Left cardiac atrium (tissue), 4 donors: ENCODE data around the gene RALGDS. TPM values are rescaled to one million over a fixed set of nuclear protein-coding genes. Genes with fewer than 3 reads are reported as not detected.

Source experiments
- ATAC-seq, 2 donors: fragments of 200-7000 bp; cut with Tn5 transposase; one replicate each; pipeline ENCODE4 v1.9.1; 2020; ENCODE audit warnings: mild to moderate bottlenecking in 2 of 2, moderate library complexity in 2 of 2
- DNase-seq: peaks from one replicate; pipeline ENCODE4 v3.0.0-alpha.2; 2020
- intact Hi-C, 2 donors: fragments of 100-400 bp; cut with DNase I; formaldehyde crosslinking; loops; one replicate each; pipeline versions ENCODE4 v1.14.1 to v1.15.1; 2022 to 2023
- microRNA-seq, 2 donors: library from miRNA; unstranded; fragments of <30 nt; microRNA quantifications; one replicate each; pipeline ENCODE4 v1.2.0, GENCODE V29; 2020
- total RNA-seq, 2 donors: library from RNA; stranded (reverse); fragmentation: NEBNext Ultra II Directional; extraction: Animal tissue kit (Norgen Biotek cat#: 25700); gene quantifications; one replicate each; pipeline ENCODE4 v1.2.1, GENCODE V29; 2021
- donor health status: DM: no; HTN: yes; CAD: no.
- donor health status: DM: no; HTN: yes; CAD: no; lungs with severe emphysema.
- donor health status: DM: yes; HTN: yes; CAD: no.
- donor health status: Dilated cardiomyopathy.

The RALGDS gene
- total RNA-seq, 2 donors from 2014 or later, result 27.0 to 29.3 TPM

DNA sequence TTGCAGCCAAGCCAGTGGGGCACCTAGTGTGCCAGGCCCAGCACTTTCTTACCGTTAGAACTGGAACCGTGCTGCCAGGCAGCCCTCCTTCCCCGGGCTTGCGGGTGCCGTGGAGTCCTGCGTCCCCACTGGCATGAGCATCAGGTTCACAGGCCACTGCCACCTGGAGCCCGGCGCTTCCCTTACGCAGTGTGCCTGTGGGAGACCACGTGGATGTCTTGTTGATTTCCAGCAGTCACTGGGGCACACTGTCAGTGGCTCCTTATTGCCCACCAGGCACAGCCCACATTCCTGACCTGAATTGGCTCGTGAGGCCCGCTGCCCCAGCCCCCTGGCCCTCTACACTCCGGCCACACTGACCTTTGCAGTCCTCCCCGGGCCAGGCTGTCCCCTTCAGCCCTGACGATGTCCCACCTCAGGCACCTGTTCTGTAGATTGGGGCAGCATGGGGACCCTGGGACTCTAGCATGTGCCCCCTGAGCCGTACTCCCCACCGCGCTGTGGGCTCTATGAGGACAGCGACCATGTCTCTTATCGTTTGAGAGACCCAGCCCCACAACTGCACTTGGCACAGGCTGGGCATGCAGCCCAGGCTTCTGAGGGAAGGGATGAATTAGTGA is 69.6 kb downstream of the RALGDS start:
- intact Hi-C loops, result loop anchor here in 1 of 2 donors (5.0 kb wide), 1 partner anchor 96 kb away; no protein-coding TSS in a partner anchor
- ATAC-seq (no peak), DNase-seq (no peak)

DNA sequence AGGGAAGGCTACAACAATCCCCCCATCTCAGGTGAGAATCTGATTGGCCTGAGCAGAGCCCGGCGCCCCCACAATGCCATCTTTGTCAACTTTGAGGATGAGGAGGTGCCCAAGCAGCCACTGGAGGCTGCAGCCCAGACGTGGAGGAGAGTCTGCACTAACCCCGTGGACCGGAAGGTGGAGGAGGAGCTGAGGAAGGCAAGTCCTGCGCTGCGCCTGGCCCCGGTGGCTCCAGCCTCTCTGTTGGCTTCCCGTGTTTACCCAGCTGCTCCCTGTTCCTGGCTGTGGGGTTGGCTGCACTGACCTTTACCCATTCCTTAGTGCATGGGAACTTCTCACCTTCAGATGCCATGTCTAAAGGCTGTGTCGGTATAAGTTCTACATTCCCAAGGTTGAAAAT is 70.3 kb downstream of the RALGDS start:
- intact Hi-C loops, result loop anchor here in 1 of 2 donors (5.0 kb wide), 1 partner anchor 97 kb away; no protein-coding TSS in a partner anchor
- DNase-seq (no peak), ATAC-seq (no peak)

GRCh38 chr9:133050142-133050541 is 70.9 kb downstream of the RALGDS start:
- intact Hi-C loops, result loop anchor here in 1 of 2 donors (5.0 kb wide), 1 partner anchor 97 kb away; no protein-coding TSS in a partner anchor
- DNase-seq (no peak), ATAC-seq (no peak)

GRCh38 chr9:133049043-133049442 is 72.0 kb downstream of the RALGDS start:
- ATAC-seq, result no peak
- intact Hi-C loops, result loop anchor here in 1 of 2 donors (10.0 kb wide), 1 partner anchor 96 kb away; no protein-coding TSS in a partner anchor
- DNase-seq, result no peak

- intact Hi-C loops, result loop anchor here in 1 of 2 donors (10.0 kb wide), 1 partner anchor 96 kb away; no protein-coding TSS in a partner anchor
- ATAC-seq, result peak in 1 of 2 donors; percentile 14
- no peak for DNase-seq
Measured at GRCh38 chr9:133048595-133048994, 72.4 kb downstream of the RALGDS start.

Small RNA genes lying within 50 kb of the gene (microRNA-seq; reads per million reads assigned to microRNA genes)
- 0.20 to 1.4 reads per million in 2 donors for gene MIR6877

Other genes starting within 250 kb of the RALGDS start
- gene AK8, start 243.0 kb downstream of the RALGDS start, total RNA-seq, result under 1 TPM; 0.18 to 0.32 TPM
- gene SPACA9, start 242.3 kb downstream of the RALGDS start, total RNA-seq, result 1 to 10 TPM; 5.4 to 6.5 TPM
- gene TSC1, start 176.6 kb downstream of the RALGDS start, total RNA-seq, result 10 to 100 TPM; 25.3 to 30.5 TPM
- gene GFI1B, start 142.5 kb downstream of the RALGDS start, total RNA-seq, result under 1 TPM in 1 of 2 donors, not detected in 1; 0.12 TPM
- gene GTF3C5, start 90.2 kb downstream of the RALGDS start, total RNA-seq, result 10 to 100 TPM; 30.9 to 35.2 TPM
- 1 to 10 TPM; 2.5 to 8.8 TPM for gene CEL, start 59.3 kb downstream of the RALGDS start, total RNA-seq
- 10 to 100 TPM; 10.8 to 12.8 TPM for gene GBGT1, start 42.7 kb upstream of the RALGDS start, total RNA-seq
- gene OBP2B, start 88.0 kb upstream of the RALGDS start, total RNA-seq, result not detected
- gene ABO, start 154.0 kb upstream of the RALGDS start, total RNA-seq, result 1 to 10 TPM; 1.7 to 2.1 TPM
- gene SURF6, start 214.9 kb upstream of the RALGDS start, total RNA-seq, result 10 to 100 TPM; 11.1 to 12.2 TPM
- 10 to 100 TPM; 18.2 to 22.7 TPM for gene MED22, start 226.9 kb upstream of the RALGDS start, total RNA-seq
- 1,000 to 10,000 TPM; 1,074 to 1,076 TPM for gene RPL7A, start 227.0 kb upstream of the RALGDS start, total RNA-seq
- gene SURF1, start 235.2 kb upstream of the RALGDS start, total RNA-seq, result 10 to 100 TPM; 34.1 to 42.5 TPM
- 10 to 100 TPM; 10.6 to 15.5 TPM for gene SURF2, start 235.3 kb upstream of the RALGDS start, total RNA-seq